KBM-7 (cell line): ENCODE data around the gene RPL36.
"Not testable (repeated sequence)": the region's sequence is repeated elsewhere in the genome, so short reads cannot be mapped to it uniquely, and the experiment has no call there.

Experiments used
- DNase-seq: peaks from one replicate; pipeline ENCODE4 v3.0.0-alpha.2; 2015
- in situ Hi-C: fragments of 300-500 bp; cut with MboI; formaldehyde crosslinking; loops from 2 replicates; pipeline ENCODE4 v1.14.3; 2020; ENCODE audit warnings: low sequenced_read_pairs, low pct_unique_long_range_greater_than_20kb, mixed read lengths

RPL36 gene

DNA sequence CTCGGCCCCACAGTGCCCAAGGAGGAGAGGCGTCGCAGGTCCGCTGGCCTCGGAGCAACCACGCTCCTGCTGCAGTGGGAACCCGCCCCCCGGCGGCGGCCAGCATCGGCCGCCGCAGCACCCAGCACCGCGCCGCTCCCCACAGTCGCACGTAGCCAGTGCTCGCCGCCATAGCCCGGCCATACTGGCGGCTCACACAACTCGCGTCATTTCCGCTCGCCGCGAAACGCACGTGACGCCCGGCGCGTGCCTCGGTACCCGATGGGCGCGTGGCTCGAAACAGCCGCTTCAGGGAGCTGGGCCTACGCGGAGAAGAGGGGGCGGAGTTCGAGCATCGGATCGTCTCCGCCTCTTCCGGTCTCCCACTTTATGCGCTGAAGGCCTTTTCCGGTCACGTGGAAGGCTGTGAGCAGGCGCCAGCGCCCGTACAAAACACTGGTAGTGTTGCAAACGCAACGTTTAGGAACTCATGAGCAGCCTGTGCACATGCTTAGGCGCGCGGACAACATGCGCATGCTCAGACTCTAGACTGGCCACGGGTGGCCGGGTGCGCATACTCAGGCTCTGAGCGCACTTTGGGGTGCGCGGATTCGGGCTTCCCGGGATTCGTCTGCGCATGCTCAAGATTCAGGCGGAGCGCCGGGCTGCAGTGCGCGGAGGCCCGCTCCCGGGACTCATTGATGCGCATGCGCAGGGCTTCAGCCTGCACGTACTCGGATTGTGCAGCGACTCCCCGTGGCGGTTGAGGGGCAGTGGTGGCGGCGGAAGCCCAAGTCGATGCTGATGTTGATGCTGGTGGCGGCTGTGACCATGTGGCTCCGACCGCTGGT lies 30.1 kb downstream of the RPL36 start, which contains the start of the genes CATSPERD and LONP1:
Gene CATSPERD, plus strand, starts transcription at position 677 of the 830 bp plus-strand sequence. Its CDS starts 101 bp downstream, at position 778.
Gene LONP1, minus strand, starts transcription at position 186 of the 830 bp plus-strand sequence. Its CDS starts 14 bp downstream, at position 172.
- in situ Hi-C loops = no loop called here
- peak; percentile 100 for DNase-seq

- in situ Hi-C loops = no loop called here
- no peak for DNase-seq
These were observed 37.5 kb downstream of the RPL36 start for GRCh38 chr19:5727453-5728050.

DNA sequence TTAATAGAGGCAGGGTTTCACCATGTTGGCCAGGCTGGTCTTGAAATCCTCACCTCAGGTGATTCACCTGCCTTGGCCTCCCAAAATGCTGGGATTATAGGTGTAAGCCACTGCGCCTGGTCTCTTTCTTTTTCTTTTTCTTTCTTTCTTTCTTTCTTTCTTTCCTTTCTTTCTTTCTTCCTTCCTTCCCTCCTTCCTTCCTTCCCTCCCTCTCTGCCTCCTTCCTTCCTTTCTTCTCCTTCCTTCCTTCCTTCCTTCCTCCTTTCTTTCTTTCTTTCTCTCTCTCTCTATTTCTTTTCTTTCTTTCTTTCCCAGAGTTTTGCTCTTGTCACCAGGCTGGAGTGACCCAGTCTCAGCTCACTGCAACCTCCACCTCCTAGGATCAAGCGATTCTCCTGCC lies 43.1 kb downstream of the RPL36 start:
- in situ Hi-C loops, DNase-seq: not testable (repeated sequence)

- no peak for DNase-seq
These were observed 48.3 kb downstream of the RPL36 start for GRCh38 chr19:5738423-5738822.

More at GRCh38 chr19:5738423-5738822, 48.3 kb downstream of the RPL36 start:
- in situ Hi-C loops = no loop called here
